ENCODE data around the gene RHOD.
A peak's percentile ranks its signal among the peaks of the same experiment; 100 is the strongest.

RHOD gene

GRCh38 chr11:67032830-67033551 lies 23.7 kb upstream of the RHOD start:
- DNase-seq (ENCODE audit: low read depth) = peak; percentile 79

- DNase-seq (ENCODE audit: low read depth) = peak; percentile 91
Measured at GRCh38 chr11:67033661-67034166, 22.9 kb upstream of the RHOD start.

- DNase-seq (ENCODE audit: low read depth) = no peak
Measured at GRCh38 chr11:67034350-67034749, 22.3 kb upstream of the RHOD start.

GRCh38 chr11:67040147-67040546 lies 16.5 kb upstream of the RHOD start:
- no peak for DNase-seq (ENCODE audit: low read depth)

- DNase-seq (ENCODE audit: low read depth) = no peak
Measured at GRCh38 chr11:67041602-67042001, 15.0 kb upstream of the RHOD start.

GRCh38 chr11:67043572-67044349 lies 12.9 kb upstream of the RHOD start:
- DNase-seq (ENCODE audit: low read depth) = no peak

GRCh38 chr11:67044496-67044895 lies 12.2 kb upstream of the RHOD start:
- no peak for DNase-seq (ENCODE audit: low read depth)

- peak; percentile 88 for DNase-seq (ENCODE audit: low read depth)
Measured at GRCh38 chr11:67045314-67045713, 11.3 kb upstream of the RHOD start.

- no peak for DNase-seq (ENCODE audit: low read depth)
Measured at GRCh38 chr11:67048515-67049130, 8.0 kb upstream of the RHOD start.

- no peak for DNase-seq (ENCODE audit: low read depth)
Measured at GRCh38 chr11:67050139-67050538, 6.5 kb upstream of the RHOD start.

GRCh38 chr11:67051180-67051893 lies 5.3 kb upstream of the RHOD start:
- DNase-seq (ENCODE audit: low read depth) = no peak

- DNase-seq (ENCODE audit: low read depth) = no peak
Measured at GRCh38 chr11:67051945-67052488, 4.6 kb upstream of the RHOD start.

GRCh38 chr11:67052891-67053290 lies 3.8 kb upstream of the RHOD start:
- DNase-seq (ENCODE audit: low read depth) = no peak

GRCh38 chr11:67053896-67054329 lies 2.7 kb upstream of the RHOD start:
- DNase-seq (ENCODE audit: low read depth) = peak; percentile 54

GRCh38 chr11:67054346-67054835 lies 2.3 kb upstream of the RHOD start:
- DNase-seq (ENCODE audit: low read depth) = peak; percentile 88

GRCh38 chr11:67054836-67055523 lies 1.7 kb upstream of the RHOD start:
- DNase-seq (ENCODE audit: low read depth) = peak; percentile 95

GRCh38 chr11:67055812-67056211 lies 835 bp upstream of the RHOD start:
- peak; percentile 47 for DNase-seq (ENCODE audit: low read depth)

- no peak for DNase-seq (ENCODE audit: low read depth)
Measured at GRCh38 chr11:67057205-67057672, 592 bp downstream of the RHOD start.

- DNase-seq (ENCODE audit: low read depth) = no peak
Measured at GRCh38 chr11:67058506-67058905, 1.9 kb downstream of the RHOD start.

GRCh38 chr11:67059671-67060070 lies 3.0 kb downstream of the RHOD start:
- DNase-seq (ENCODE audit: low read depth) = no peak

- DNase-seq (ENCODE audit: low read depth) = peak; percentile 34
Measured at GRCh38 chr11:67060111-67060522, 3.5 kb downstream of the RHOD start.
